A549 (cell line): ENCODE results near the gene ARPC2.

ENCODE experiments used
- CTCF ChIP-seq: fragments of >200 bp; sonication (Bioruptor Twin); formaldehyde crosslinking; IDR thresholded peaks from 3 replicates; pipeline ENCODE4 v1.5.1; 2016
- EHMT2 ChIP-seq: fragments of 200-600 bp; sonication (generic); IDR thresholded peaks from 2 replicates; pipeline ENCODE4 v1.6.1; 2016; ENCODE audit warnings: antibody characterized with exemption, low read depth, mild to moderate bottlenecking, moderate library complexity
- EP300 ChIP-seq, 2 experiments: fragments of >200 bp; sonication (Bioruptor Twin); formaldehyde crosslinking; IDR thresholded peaks; 2 replicates in 1 of 2; 3 replicates in 1 of 2; pipeline ENCODE4 v1.6.1; 2016 to 2017
- ESRRA ChIP-seq: fragments of 150-350 bp; IDR thresholded peaks from 2 replicates; pipeline ENCODE4 v1.6.1; 2014; ENCODE audit warnings: mild to moderate bottlenecking, low read length, borderline replicate concordance
- FOXS1 ChIP-seq: fragments of 250-450 bp; sonication (Bioruptor Pico); IDR thresholded peaks from 2 replicates; pipeline ENCODE4 v1.5.0; 2020; ENCODE audit warnings: mild to moderate bottlenecking, moderate library complexity
- KDM1A ChIP-seq: fragments of 200-600 bp; sonication (generic); IDR thresholded peaks from 2 replicates; pipeline ENCODE4 v1.6.1; 2016; ENCODE audit warnings: low read depth, mild to moderate bottlenecking
- MAFK ChIP-seq: fragments of 450-650 bp; IDR thresholded peaks from 2 replicates; pipeline ENCODE4 v1.6.1; 2014; ENCODE audit not compliant: partially characterized antibody
- MYC ChIP-seq: IDR thresholded peaks from 2 replicates; pipeline ENCODE4 v1.6.1; 2012; ENCODE audit warnings: mild to moderate bottlenecking, inconsistent platforms, low read length, improper control_type of control experiment, borderline replicate concordance
- RAD21 ChIP-seq, 2 experiments: fragments of >200 bp in 1 of 2; sonication (Bioruptor Twin) in 1 of 2; formaldehyde crosslinking in 1 of 2; IDR thresholded peaks in 1 of 2; conservative IDR thresholded peaks in 1 of 2; 2 replicates in 1 of 2; 3 replicates in 1 of 2; pipeline ENCODE4 v1.6.1; 2012 to 2018; ENCODE audit warnings: inconsistent platforms in 1 of 2
- RFX5 ChIP-seq: fragments of 450-650 bp; IDR thresholded peaks from 2 replicates; pipeline ENCODE4 v1.7.1; 2014; ENCODE audit warnings: antibody characterized with exemption, mild to moderate bottlenecking, moderate library complexity
- RNF2 ChIP-seq: fragments of 200-600 bp; sonication (generic); IDR thresholded peaks from 2 replicates; pipeline ENCODE4 v1.6.1; 2016; ENCODE audit warnings: low read depth, mild to moderate bottlenecking, antibody characterized with exemption, moderate library complexity, borderline replicate concordance
- SREBF2 ChIP-seq: fragments of 450-650 bp; IDR thresholded peaks from 2 replicates; pipeline ENCODE4 v1.6.1; 2014; ENCODE audit warnings: mild to moderate bottlenecking, moderate library complexity
- ZC3H11A ChIP-seq: fragments of 450-650 bp; IDR thresholded peaks from 2 replicates; pipeline ENCODE4 v1.6.1; 2014; ENCODE audit warnings: antibody characterized with exemption, mild to moderate bottlenecking

- TF ChIP-seq CTCF (no peak), RNF2 (no peak), KDM1A (no peak), SREBF2 (no peak), EP300 (IDR thresholded peaks at IDR 0.05) (no peak), RFX5 (no peak), ESRRA (no peak), RAD21 (conservative IDR thresholded peaks at IDR 0.05 in 1 of 2, IDR thresholded peaks at IDR 0.05 in 1 of 2) (no peak), EHMT2 (no peak), FOXS1 (CRISPR knock-in tag) (no peak), ZC3H11A (no peak), MYC (no peak), MAFK (no peak)
Measured at GRCh38 chr2:218255446-218255845, 38.5 kb downstream of the ARPC2 start.
